GM13977 (cell line): Measurements from ENCODE around the gene RIPOR2.

ENCODE experiments used
- DNase-seq: peaks from one replicate; pipeline ENCODE4 v3.0.0; 2012; ENCODE audit warnings: low spot score
- CTCF ChIP-seq: IDR thresholded peaks from 2 replicates; pipeline ENCODE4 v1.5.1; 2012; ENCODE audit warnings: mild to moderate bottlenecking, control low read depth; ENCODE audit not compliant: insufficient read depth; ENCODE audit errors: extremely low read depth, missing control alignments
- in situ Hi-C: fragments of 300-500 bp; cut with MboI; formaldehyde crosslinking; loops from one replicate; pipeline ENCODE4 v1.12.0; 2022; ENCODE audit warnings: low sequenced_read_pairs, low pct_unique_long_range_greater_than_20kb, mixed read lengths, inconsistent platforms; ENCODE audit not compliant: unreplicated experiment

RIPOR2 gene

DNA sequence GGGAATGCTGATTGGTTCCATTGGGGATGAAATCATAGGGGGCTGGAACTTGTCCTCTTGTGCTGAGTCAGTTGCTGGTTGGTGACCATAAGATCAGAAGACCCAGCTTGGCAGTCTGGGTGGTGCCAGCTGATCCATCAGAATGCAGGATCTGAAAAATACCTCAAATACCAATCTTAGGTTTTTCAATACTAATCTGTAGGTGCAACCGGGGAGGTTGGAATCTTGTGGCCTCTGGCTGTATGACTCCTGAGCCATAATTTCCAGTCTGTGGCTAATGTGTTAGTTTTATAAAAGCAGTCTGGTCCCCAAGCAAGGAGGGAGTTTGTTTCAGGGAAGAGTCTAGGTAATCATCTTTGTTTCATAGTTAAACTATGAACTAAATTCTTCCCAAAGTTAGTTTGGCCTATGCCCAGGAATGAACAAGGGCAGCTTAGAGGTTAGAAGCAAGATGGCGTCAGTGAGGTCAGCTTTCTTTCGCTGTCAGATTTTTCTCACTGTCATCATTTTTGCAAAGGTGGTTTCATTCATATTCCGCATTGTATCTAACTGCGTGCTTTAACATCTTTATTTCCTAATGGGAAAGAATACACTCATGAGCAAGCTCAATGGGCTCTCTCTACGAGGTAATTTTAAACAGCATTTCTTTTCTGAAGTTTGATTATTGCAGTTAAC is 139.0 kb downstream of the RIPOR2 start:
- TF ChIP-seq CTCF: no peak
- no peak for DNase-seq
- in situ Hi-C loops: no loop called here

GRCh38 chr6:24795106-24795505 is 140.7 kb downstream of the RIPOR2 start:
- no peak for DNase-seq
- in situ Hi-C loops: no loop called here
- TF ChIP-seq CTCF: no peak

- TF ChIP-seq CTCF: no peak
- DNase-seq: no peak
- in situ Hi-C loops: no loop called here
Measured at GRCh38 chr6:24788031-24788665, 147.6 kb downstream of the RIPOR2 start.

- in situ Hi-C loops: no loop called here
- no peak for DNase-seq
- no peak for TF ChIP-seq CTCF
Measured at GRCh38 chr6:24780206-24780605, 155.6 kb downstream of the RIPOR2 start.

DNA sequence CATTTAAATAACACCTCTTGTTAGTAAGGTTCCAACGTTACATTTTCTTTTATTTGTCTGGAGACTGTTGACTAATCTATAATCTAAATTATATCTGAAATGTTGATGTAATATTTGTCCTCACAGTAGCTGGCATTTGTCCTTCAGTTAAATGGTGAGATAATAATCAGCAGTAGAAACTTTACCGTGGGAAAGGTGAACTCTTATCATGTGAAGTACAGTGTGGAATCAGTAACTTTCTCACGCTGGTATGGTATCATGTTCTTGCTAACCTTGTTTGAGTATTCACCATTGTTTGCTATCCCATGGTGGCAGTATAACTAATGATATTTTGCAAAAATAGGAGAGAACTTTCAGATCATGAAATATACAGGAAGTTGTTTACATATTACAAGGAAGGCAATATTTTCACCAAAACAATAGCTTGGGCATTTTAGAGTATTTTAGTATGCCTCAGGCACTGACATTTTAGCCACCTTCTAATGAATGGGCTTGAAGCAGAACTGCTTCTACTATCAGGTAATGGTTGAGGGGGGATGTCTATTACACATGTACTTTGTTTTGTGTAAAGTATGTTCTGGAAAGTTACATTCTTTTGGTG is 156.2 kb downstream of the RIPOR2 start:
- peak; percentile 57 for DNase-seq
- in situ Hi-C loops: loop anchor here (10.0 kb wide), 1 partner anchor 65 kb away; the partner anchor contains the start of gene C6orf62
- TF ChIP-seq CTCF: no peak

DNA sequence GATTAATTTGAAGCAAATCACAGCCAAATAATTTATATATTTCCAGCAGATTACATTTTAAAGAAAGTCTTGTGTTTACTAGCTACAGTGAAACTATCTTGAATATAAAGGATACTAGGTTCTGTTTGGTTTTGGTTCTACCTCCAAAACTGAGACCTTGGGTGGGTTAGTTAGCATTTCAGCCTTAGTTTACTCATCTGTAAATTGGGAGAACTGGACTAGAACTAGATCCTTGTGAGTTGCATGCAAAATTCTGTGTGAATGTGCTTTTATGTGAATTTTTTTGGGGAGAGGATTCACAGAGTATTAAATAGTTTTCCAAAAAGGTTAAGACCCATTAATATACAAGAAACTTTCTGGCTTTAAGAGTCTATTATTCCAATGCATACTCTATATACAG is 156.9 kb downstream of the RIPOR2 start:
- TF ChIP-seq CTCF: no peak
- in situ Hi-C loops: loop anchor here (10.0 kb wide), 1 partner anchor 64 kb away; the partner anchor contains the start of gene C6orf62
- no peak for DNase-seq
